ENCODE results near the gene FOXC1.
A peak's percentile ranks its signal among the peaks of the same experiment; 100 is the strongest.

FOXC1 gene

DNA sequence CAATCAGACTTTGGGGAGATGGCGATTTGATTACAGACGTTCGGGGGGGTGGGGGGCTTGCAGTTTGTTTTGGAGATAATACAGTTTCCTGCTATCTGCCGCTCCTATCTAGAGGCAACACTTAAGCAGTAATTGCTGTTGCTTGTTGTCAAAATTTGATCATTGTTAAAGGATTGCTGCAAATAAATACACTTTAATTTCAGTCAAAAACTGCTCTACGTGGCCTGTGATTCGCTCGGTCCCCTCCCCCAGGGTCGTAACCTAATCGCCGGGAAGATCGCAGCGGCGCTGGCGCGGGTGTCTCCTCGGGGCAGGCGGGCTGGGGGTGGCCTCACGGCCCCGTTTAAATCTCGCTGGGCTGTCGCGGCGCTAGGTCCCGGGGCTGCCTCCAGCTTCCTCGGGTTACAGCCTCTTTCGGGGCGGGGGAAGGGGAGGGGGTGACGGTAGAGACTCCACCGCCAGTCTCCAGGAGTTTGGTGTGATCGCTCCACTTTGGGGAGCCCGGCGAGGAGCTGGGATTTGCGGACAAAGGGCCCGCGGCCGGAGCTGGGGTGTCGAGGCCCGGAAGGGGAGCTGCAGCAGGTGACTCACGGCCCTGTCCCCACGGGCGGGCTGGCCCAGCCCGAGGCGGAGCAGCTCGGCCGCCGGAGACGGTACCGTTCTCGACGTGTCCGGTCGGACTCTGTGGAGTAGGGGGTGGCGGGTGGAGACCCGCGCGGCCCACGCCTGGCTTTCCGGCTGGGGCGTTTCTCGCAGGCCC, 4.2 kb downstream of the FOXC1 start:
- Histone ChIP-seq H3K4me3 (ENCODE audit: severe bottlenecking) (peak overlapping the region; percentile 88), H3K27ac (ENCODE audit: poor library complexity, severe bottlenecking) (no peak overlapping the region), H3K4me1 (ENCODE audit: insufficient read depth, poor library complexity, severe bottlenecking) (peaks cover 8% of the 10 kb centered on the region), H3K36me3 (ENCODE audit: low read depth) (no peaks in the 10 kb centered on the region), H3K27me3 (ENCODE audit: insufficient read depth, poor library complexity, severe bottlenecking) (no peaks in the 10 kb centered on the region), H3K9me3 (ENCODE audit: severe bottlenecking) (no peaks in the 10 kb centered on the region)
- TF ChIP-seq, protein P1, sequence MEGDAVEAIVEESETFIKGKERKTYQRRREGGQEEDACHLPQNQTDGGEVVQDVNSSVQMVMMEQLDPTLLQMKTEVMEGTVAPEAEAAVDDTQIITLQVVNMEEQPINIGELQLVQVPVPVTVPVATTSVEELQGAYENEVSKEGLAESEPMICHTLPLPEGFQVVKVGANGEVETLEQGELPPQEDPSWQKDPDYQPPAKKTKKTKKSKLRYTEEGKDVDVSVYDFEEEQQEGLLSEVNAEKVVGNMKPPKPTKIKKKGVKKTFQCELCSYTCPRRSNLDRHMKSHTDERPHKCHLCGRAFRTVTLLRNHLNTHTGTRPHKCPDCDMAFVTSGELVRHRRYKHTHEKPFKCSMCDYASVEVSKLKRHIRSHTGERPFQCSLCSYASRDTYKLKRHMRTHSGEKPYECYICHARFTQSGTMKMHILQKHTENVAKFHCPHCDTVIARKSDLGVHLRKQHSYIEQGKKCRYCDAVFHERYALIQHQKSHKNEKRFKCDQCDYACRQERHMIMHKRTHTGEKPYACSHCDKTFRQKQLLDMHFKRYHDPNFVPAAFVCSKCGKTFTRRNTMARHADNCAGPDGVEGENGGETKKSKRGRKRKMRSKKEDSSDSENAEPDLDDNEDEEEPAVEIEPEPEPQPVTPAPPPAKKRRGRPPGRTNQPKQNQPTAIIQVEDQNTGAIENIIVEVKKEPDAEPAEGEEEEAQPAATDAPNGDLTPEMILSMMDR (IDR thresholded peaks at IDR 0.05; ENCODE audit: poor library complexity, severe bottlenecking): no peak
- ATAC-seq (ENCODE audit: low read depth) (no peak), DNase-seq (ENCODE audit: low spot score) (peak; percentile 51)

DNA sequence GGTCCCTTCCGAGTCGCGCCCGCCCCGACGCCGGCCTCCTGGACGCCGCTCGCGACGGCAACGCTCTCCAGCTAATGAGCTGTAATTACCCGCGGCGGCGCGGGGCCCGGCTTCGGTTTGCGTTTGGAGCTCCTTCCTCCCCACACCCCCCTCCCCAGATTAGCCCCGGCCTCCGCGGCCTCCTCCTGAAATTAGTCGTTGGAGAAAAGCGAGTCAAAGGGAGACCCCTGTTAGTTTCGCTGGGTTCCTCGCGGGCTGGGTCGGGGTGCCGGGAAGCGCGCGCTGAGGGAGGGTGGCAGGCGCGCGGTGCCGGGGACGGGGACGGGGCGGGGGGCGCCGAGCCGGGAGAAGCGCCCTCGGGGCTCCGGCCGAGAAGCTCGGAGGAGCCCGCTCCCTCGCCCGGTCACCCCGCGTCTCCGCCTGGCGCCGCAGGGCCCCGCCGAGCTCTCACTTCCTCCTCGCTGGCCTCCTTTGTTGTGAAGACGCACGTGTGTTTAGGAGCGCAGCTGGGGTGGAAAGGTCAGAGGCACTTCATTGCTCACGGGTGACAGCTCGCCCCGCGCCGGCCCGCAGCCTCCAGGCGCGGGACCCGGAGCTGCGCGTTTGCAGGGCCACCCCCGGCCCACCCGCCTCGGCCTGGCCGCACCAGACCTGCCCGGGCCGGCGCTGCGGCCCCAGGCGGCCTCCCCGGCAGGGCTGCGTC, 4.9 kb downstream of the FOXC1 start:
- Histone ChIP-seq H3K27me3 (ENCODE audit: insufficient read depth, poor library complexity, severe bottlenecking) (no peaks in the 10 kb centered on the region), H3K4me1 (ENCODE audit: insufficient read depth, poor library complexity, severe bottlenecking) (peaks cover 8% of the 10 kb centered on the region), H3K4me3 (ENCODE audit: severe bottlenecking) (peak overlapping the region; percentile 88), H3K36me3 (ENCODE audit: low read depth) (no peaks in the 10 kb centered on the region), H3K27ac (ENCODE audit: poor library complexity, severe bottlenecking) (no peak overlapping the region), H3K9me3 (ENCODE audit: severe bottlenecking) (no peaks in the 10 kb centered on the region)
- TF ChIP-seq, protein P1 (IDR thresholded peaks at IDR 0.05; ENCODE audit: poor library complexity, severe bottlenecking): no peak
- no peak for DNase-seq (ENCODE audit: low spot score)
- ATAC-seq (ENCODE audit: low read depth): no peak

DNA sequence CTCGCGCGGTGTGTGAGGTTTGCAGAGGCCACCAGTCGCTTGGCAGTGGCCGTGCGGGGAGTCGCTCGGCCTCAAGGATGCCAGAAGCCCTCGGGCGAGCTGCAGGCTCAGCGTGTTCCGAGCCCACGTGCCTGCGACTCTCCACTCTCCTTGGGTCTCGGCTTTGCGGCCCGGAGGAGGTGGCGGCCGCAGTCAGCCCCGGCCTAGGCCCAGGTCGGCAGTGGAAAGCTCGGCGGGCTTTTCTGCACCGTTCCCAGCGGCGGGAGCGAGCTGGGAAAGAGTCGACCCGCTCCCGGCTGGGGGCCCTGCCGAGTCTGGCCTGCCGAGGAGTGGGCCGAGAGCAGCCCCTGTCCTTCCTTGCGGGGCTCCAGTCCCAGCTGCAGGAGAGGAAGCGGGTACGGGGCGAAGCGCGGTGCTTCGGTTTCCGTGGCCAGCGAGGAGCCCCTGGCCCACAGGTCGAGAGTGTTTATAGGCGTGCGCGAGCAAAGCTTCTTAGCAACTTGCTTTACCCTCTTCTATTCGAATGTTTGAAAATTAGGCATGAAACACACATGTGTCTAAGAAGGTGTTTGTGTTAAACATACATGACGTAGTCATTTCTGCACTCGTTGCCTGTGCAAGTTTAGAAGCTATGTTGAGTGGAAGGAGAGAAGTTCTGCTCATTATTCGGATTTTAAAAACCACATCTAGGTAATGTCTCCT, 5.6 kb downstream of the FOXC1 start:
- Histone ChIP-seq H3K27me3 (ENCODE audit: insufficient read depth, poor library complexity, severe bottlenecking) (no peaks in the 10 kb centered on the region), H3K4me1 (ENCODE audit: insufficient read depth, poor library complexity, severe bottlenecking) (peaks cover 8% of the 10 kb centered on the region), H3K27ac (ENCODE audit: poor library complexity, severe bottlenecking) (no peak overlapping the region), H3K36me3 (ENCODE audit: low read depth) (no peaks in the 10 kb centered on the region), H3K9me3 (ENCODE audit: severe bottlenecking) (no peaks in the 10 kb centered on the region), H3K4me3 (ENCODE audit: severe bottlenecking) (no peak overlapping the region)
- ATAC-seq (ENCODE audit: low read depth) (no peak), DNase-seq (ENCODE audit: low spot score) (peak; percentile 45)
- TF ChIP-seq, protein P1 (IDR thresholded peaks at IDR 0.05; ENCODE audit: poor library complexity, severe bottlenecking): no peak

DNA sequence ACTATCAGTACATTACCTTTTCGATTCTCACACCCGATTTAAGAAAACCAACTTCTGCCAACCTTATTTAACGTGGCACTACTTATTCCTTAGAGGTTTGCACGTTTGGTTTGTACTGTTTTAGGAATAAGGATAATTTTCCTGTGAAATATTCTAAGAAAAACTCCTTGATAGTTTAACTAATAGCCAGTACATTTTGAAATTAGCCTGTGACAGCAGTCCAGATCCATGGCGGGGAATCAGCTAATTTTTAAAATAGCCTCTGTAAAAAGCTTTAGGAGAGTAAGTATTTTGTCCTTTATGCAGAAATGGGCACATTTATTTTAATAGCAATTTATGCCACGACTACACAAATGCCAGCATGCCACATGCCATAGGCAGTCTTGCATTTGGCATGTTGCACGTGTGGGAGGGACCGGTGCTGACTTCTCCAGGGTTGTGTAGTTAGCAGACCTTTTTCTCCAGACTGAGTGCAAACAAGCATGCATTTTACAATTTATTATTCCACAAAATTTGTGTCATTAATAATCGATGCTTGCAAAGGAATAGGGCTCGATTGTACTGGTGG, 6.2 kb downstream of the FOXC1 start:
- H3K36me3 ChIP-seq (ENCODE audit: low read depth): no peaks in the 10 kb centered on the region
- TF ChIP-seq, protein P1 (IDR thresholded peaks at IDR 0.05; ENCODE audit: poor library complexity, severe bottlenecking): no peak
- H3K27ac ChIP-seq (ENCODE audit: poor library complexity, severe bottlenecking): no peak overlapping the region
- no peak overlapping the region for H3K4me3 ChIP-seq (ENCODE audit: severe bottlenecking)
- H3K4me1 ChIP-seq (ENCODE audit: insufficient read depth, poor library complexity, severe bottlenecking): peaks cover 8% of the 10 kb centered on the region
- H3K27me3 ChIP-seq (ENCODE audit: insufficient read depth, poor library complexity, severe bottlenecking): no peaks in the 10 kb centered on the region
- ATAC-seq (ENCODE audit: low read depth) (no peak), DNase-seq (ENCODE audit: low spot score) (peak; percentile 8)
- no peaks in the 10 kb centered on the region for H3K9me3 ChIP-seq (ENCODE audit: severe bottlenecking)
